ENCODE measurements around the gene TRIOBP.

TRIOBP gene

GRCh38 chr22:37662039-37662438, 34.8 kb upstream of the TRIOBP start:
- TF ChIP-seq CTCF (IDR thresholded peaks at IDR 0.05; ENCODE audit: low read depth, low read length) = no peak
- H3K4me3 ChIP-seq (ENCODE audit: low read depth, low read length) = no peak overlapping the region

DNA sequence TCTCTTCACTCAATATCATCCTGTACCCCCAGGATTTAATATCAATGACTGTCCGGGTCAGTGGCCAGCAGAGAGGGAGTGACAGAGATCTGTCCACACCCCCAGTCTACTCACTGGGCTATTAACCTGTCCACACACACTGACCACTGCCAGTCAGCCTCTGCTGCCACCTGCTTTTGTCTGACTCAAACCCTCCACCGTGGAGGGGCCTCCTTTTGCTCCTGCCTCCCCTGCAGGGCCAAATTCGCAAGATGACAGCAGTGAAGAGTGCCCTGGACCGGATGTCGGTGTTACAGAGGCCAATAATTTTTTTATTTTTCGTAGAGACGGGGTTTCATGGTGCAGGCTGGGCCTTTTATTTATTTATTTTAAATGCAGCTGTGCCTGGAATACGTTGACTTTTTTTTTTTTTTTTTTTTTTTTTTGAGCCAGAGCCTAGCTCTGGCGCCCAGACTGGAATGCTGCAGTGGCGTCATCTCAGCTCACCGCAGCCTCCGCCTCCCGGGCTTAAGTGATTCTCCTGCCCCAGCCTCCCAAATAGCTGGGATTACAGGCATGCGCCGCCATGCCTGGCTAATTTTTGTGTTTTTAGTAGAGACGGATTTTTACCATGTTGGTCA, 33.2 kb upstream of the TRIOBP start:
- no peak overlapping the region for H3K4me3 ChIP-seq (ENCODE audit: low read depth, low read length)
- TF ChIP-seq CTCF (IDR thresholded peaks at IDR 0.05; ENCODE audit: low read depth, low read length) = no peak

- H3K4me3 ChIP-seq (ENCODE audit: low read depth, low read length) = no peak overlapping the region
- TF ChIP-seq CTCF (IDR thresholded peaks at IDR 0.05; ENCODE audit: low read depth, low read length) = no peak
These were observed 32.4 kb upstream of the TRIOBP start for GRCh38 chr22:37664249-37665101.

DNA sequence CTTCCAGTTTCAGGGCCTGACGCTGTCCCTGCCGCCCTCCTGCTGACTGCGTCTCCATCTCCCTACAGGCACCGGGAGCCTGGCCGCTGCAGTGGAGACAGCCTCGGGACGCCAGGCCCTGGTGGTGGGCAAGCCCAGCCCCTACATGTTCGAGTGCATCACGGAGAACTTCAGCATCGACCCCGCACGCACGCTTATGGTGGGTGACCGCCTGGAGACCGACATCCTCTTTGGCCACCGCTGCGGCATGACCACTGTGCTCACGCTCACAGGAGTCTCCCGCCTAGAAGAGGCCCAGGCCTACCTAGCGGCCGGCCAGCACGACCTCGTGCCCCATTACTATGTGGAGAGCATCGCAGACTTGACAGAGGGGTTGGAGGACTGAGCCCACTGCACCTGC, 31.4 kb upstream of the TRIOBP start:
- no peak for TF ChIP-seq CTCF (IDR thresholded peaks at IDR 0.05; ENCODE audit: low read depth, low read length)
- H3K4me3 ChIP-seq (ENCODE audit: low read depth, low read length) = no peak overlapping the region

GRCh38 chr22:37669586-37669985, 27.3 kb upstream of the TRIOBP start:
- TF ChIP-seq CTCF (IDR thresholded peaks at IDR 0.05; ENCODE audit: low read depth, low read length) = no peak

DNA sequence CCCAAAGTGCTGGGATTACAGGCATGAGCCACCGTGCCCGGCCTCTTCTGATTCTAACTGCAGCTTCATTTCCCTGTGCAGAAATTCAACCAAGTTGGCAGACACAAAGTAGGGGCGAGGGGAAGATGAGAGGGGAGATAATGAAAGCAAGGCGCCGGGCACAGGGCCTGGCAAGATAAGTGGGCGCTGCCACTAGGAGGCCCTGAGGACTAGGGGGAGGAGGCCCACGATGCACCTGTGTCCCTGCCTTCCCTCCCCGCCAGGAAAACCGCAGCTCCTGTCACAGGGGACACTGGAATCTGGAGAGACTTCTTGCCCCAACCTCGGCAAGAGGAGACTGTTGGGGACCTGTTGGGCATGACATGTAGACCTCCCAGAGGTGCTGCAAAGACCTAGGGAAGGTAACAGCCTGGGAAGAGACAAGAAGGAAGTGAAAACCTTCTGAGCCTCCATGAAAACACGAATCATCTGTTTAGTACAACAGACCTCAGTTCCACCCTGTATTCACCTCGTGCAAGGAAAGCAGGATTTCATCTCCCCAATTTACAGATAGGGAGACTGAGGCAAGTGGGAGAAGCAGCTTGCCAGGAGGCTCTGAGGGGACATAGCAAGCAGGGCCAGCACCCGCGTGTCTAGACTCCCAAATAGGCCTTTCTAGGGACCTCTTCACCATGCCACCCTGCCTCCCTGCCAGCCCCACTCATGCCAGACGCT, 24.5 kb upstream of the TRIOBP start:
- TF ChIP-seq CTCF (IDR thresholded peaks at IDR 0.05; ENCODE audit: low read depth, low read length) = no peak
- H3K4me3 ChIP-seq (ENCODE audit: low read depth, low read length) = no peak overlapping the region

More at GRCh38 chr22:37669586-37669985, 27.3 kb upstream of the TRIOBP start:
- no peak overlapping the region for H3K4me3 ChIP-seq (ENCODE audit: low read depth, low read length)
